Testis (tissue), 5 donors: Measurements from ENCODE around the gene ACYP2. TPM values are rescaled to one million over a fixed set of nuclear protein-coding genes. Genes with fewer than 3 reads are reported as not detected.
A peak's percentile ranks its signal among the peaks of the same experiment; 100 is the strongest.
"Not testable (repeated sequence)": the region's sequence is repeated elsewhere in the genome, so short reads cannot be mapped to it uniquely, and the experiment has no call there.

ENCODE experiments used
- DNase-seq: peaks from one replicate; pipeline ENCODE4 v3.0.0-alpha.2; 2019
- H3K27ac ChIP-seq, 2 donors: fragments of 200-600 bp; sonication (generic); one replicate each; pipeline ENCODE4 v1.5.1; 2019
- H3K27me3 ChIP-seq: fragments of 200-600 bp; sonication (generic); one replicate; pipeline ENCODE4 v1.5.1; 2019
- H3K36me3 ChIP-seq: fragments of 200-600 bp; sonication (generic); one replicate; pipeline ENCODE4 v1.5.1; 2017; ENCODE audit warnings: low read depth; ENCODE audit errors: missing control alignments
- H3K4me1 ChIP-seq: fragments of 200-600 bp; sonication (generic); one replicate; pipeline ENCODE4 v1.5.1; 2019
- H3K4me3 ChIP-seq, 2 donors: fragments of 200-600 bp; sonication (generic); one replicate each; pipeline ENCODE4 v1.5.1; 2017 to 2019
- H3K9me3 ChIP-seq: fragments of 200-600 bp; sonication (generic); one replicate; pipeline ENCODE4 v1.5.1; 2017
- POLR2A ChIP-seq: fragments of 450-650 bp; IDR thresholded peaks from one replicate; pipeline ENCODE4 v1.6.1; 2017; ENCODE audit warnings: antibody characterized with exemption, mild to moderate bottlenecking, moderate library complexity
- WGBS, 2 donors: methylation state at CpG; one replicate each; pipeline ENCODE4 v1.1.5; 2018; 5-methylcytosine and 5-hydroxymethylcytosine counted together
- intact Hi-C: fragments of 100-400 bp; cut with DNase I; formaldehyde crosslinking; loops from one replicate; pipeline ENCODE4 v1.15.1; 2023; ENCODE audit warnings: low total_unique reads
- long read RNA-seq, 2 donors: transcript quantifications; one replicate each; lab custom pipeline, GENCODE V29; 2026
- polyA plus RNA-seq: library from polyadenylated mRNA; stranded (reverse); fragments of 350-450 nt; fragmentation: Illumina TruSeq; extraction: RNeasy Lipid Tissue Mini Kit (QIAGEN cat#74804); gene quantifications from one replicate; pipeline ENCODE4 v1.2.3, GENCODE V29; 2014; ENCODE audit warnings: low read depth, low replicate concordance; ENCODE audit not compliant: insufficient read depth
- total RNA-seq, 2 donors: library from RNA; depleted of rRNA; stranded (reverse); fragments of >200 nt; gene quantifications; one replicate each; pipeline ENCODE4 v1.2.3, GENCODE V29; 2016
- TF ChIP-seq, protein P1 (sequence below), 3 experiments: fragments of 450-650 bp in 2 of 3; fragments of 200-600 bp in 1 of 3; sonication (generic) in 1 of 3; IDR thresholded peaks; one replicate each; pipeline ENCODE4 v1.5.1; 2016 to 2019; ENCODE audit warnings: antibody characterized with exemption in 3 of 3, mild to moderate bottlenecking in 2 of 3, moderate library complexity in 1 of 3

ACYP2 gene
- total RNA-seq = 10 to 100 TPM; 34.5 to 36.2 TPM
- polyA plus RNA-seq = 23.2 TPM
- long read RNA-seq, donor 1, partial matches to known transcripts = 0 of 20 reads
- long read RNA-seq, donor 1, other reads (novel, unspliced or antisense) = 19 of 20 reads
- long read RNA-seq, donor 2, partial matches to known transcripts = 5 of 18 reads
- long read RNA-seq, donor 2, other reads (novel, unspliced or antisense) = 13 of 18 reads

DNA sequence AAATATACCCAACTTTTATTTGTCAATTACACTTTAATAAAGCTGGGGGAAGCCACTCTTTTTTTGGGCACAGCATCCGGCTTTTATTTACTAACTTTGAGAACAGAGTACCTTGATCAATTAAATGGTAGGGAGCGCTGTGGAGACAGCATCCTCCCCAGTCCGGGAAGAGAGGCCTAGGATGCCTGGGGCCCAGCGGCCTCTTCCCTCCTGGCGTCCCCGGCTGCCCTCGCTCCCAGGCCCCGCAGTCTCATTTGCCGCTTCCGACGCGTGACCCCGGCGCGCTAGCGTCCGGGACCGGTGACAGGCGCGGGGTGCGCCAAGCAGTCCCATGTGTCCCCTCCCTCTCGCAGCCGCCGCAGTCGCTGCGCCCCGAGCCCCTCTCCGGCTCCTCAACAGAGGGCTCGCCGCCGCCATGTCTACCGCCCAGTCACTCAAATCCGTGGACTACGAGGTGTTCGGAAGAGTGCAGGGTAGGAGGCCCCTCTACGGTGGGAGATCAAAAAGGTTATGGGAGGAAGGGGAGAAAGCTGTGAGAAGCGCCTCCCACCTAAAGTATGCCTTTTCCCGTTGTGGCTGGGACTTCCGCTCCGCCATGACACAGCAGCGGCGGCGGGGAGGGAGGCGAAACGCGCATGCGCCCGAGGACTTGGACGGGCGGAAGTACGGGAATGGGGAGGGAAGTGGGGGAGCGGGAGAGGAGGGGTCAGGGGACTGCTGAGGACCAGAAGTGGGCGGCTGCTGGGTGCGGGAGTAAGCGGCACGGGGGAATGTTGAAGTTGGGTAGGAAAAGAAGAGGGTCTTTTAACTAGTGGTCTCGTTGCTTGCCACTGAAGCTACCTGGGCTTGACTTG is at the start of gene ACYP2:
ACYP2 (plus strand) TSS at position 332 of the 854 bp plus-strand sequence.
- Histone ChIP-seq H3K27ac (peak within 1 kb of the TSS; percentile 98 to 100), H3K4me3 (peak within 1 kb of the TSS; percentile 88 to 100), H3K4me1 (peaks cover 6% of the 10 kb centered on the region), H3K36me3 (no peaks in the 10 kb centered on the region), H3K9me3 (no peaks in the 10 kb centered on the region), H3K27me3 (no peaks in the 10 kb centered on the region)
- WGBS, 2 donors = 0% methylated on average over 39 to 55 of the region's 57 CpGs
- TF ChIP-seq, protein P1, sequence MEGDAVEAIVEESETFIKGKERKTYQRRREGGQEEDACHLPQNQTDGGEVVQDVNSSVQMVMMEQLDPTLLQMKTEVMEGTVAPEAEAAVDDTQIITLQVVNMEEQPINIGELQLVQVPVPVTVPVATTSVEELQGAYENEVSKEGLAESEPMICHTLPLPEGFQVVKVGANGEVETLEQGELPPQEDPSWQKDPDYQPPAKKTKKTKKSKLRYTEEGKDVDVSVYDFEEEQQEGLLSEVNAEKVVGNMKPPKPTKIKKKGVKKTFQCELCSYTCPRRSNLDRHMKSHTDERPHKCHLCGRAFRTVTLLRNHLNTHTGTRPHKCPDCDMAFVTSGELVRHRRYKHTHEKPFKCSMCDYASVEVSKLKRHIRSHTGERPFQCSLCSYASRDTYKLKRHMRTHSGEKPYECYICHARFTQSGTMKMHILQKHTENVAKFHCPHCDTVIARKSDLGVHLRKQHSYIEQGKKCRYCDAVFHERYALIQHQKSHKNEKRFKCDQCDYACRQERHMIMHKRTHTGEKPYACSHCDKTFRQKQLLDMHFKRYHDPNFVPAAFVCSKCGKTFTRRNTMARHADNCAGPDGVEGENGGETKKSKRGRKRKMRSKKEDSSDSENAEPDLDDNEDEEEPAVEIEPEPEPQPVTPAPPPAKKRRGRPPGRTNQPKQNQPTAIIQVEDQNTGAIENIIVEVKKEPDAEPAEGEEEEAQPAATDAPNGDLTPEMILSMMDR (IDR thresholded peaks at IDR 0.05) = peak in 1 of 3 experiments; percentile 1
- TF ChIP-seq POLR2A = peak; percentile 8
- DNase-seq = peak; percentile 96
- intact Hi-C loops = no loop called here

DNA sequence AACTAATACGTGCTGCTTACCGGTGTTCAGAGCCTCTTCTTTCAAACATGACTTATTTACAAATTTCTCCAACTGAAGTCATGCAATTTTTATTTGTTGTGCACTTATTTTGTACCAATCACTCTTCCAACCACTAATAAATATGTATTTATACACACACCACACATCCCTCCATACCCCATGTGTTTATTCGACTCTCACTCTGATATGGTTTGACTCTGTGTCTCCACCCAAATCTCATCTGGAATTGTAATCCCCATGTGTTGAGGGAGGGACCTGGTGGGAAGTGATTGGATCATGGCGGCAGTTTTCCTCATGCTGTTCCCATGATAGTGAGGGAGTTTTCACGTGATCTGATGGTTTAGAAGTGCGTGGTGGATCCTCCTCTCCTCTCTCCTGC is 49.5 kb upstream of the ACYP2 start:
- Histone ChIP-seq H3K27ac (no peak overlapping the region), H3K36me3 (no peaks in the 10 kb centered on the region), H3K4me3 (no peak overlapping the region), H3K4me1 (no peaks in the 10 kb centered on the region), H3K9me3 (no peaks in the 10 kb centered on the region), H3K27me3 (no peaks in the 10 kb centered on the region)
- no peak for DNase-seq
- no peak for TF ChIP-seq POLR2A
- TF ChIP-seq, protein P1 (IDR thresholded peaks at IDR 0.05) = no peak
- intact Hi-C loops = no loop called here
- 91 to 97% methylated on average over 6 of the region's 6 CpGs for WGBS, 2 donors

DNA sequence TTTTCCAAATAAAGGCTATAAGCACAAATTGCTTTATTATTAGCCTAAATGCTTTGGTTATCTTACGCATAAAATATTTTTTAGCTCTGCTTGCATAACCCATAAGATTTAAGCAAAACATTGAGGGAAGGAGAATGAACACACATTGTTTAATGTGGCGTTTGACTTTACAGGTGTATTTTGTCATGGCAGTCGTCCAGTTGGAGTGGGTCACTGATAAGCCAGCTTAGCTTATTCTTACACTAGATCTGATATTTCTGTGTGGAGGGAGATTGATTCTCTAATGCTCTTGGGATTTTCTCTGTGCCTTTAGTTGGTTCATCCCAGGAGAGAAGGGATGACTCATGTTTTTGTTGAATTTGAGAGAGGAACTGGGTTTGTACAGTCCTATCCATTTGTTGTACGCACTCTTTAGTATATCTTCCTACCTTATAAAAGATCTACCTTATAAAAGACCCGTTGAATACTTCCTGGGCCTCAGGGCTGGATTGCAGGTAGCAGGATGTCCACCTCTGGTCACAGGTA is 47.5 kb upstream of the ACYP2 start:
- Histone ChIP-seq H3K27ac (no peak overlapping the region), H3K9me3 (no peaks in the 10 kb centered on the region), H3K4me3 (no peak overlapping the region), H3K4me1 (no peaks in the 10 kb centered on the region), H3K36me3 (no peaks in the 10 kb centered on the region), H3K27me3 (no peaks in the 10 kb centered on the region)
- DNase-seq = no peak
- TF ChIP-seq POLR2A = no peak
- TF ChIP-seq, protein P1 (IDR thresholded peaks at IDR 0.05) = no peak
- WGBS, 2 donors = 86% methylated on average over 5 of the region's 5 CpGs
- intact Hi-C loops = no loop called here

DNA sequence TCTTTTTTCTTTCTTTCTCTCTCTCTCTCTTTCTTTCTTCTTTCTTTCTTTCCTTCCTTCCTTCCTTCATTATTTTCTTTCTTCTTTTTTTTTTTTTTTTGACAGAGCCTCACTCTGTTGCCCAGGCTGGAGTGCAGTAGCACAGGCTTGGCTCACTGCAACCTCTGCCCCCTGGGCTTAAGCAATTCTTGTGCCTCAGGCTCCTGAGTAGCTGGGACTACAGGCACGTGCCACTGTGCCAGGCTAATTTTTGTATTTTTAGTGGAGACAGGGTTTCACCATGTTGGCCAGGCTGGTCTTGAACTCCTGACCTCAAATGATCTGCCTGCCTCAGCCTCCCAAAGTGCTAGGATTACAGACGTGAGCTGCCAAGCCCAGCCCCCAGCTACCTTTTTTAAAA is 42.9 kb upstream of the ACYP2 start:
- H3K27ac ChIP-seq, H3K4me3 ChIP-seq, intact Hi-C loops, H3K4me1 ChIP-seq, DNase-seq, H3K27me3 ChIP-seq, H3K9me3 ChIP-seq, H3K36me3 ChIP-seq: not testable (repeated sequence)
- WGBS, 2 donors = 78 to 87% methylated on average over 2 of the region's 2 CpGs

DNA sequence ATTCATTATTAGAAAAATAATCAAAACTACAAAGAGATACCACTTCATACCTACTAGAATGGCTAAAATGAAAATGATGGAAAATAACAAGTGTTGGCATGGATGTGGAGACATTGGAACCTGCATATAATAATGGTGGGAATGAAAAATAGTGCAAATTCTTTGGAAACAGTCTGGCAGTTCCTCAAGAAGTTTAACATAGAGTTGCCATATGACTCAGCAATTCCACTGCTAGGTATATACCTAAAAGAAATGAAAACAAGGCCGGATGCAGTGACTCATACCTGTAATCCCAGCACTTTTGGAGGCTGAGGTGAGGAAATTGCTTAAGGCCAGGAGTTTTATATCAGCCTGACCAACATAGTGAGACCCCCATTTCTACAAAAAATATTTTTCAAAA is 41.6 kb upstream of the ACYP2 start:
- Histone ChIP-seq H3K4me3 (no peak overlapping the region), H3K27ac (no peak overlapping the region), H3K36me3 (no peaks in the 10 kb centered on the region), H3K4me1 (no peaks in the 10 kb centered on the region), H3K9me3 (no peaks in the 10 kb centered on the region), H3K27me3 (no peaks in the 10 kb centered on the region)
- WGBS, 2 donors = 90 to 96% methylated on average over 1 of the region's 1 CpG
- TF ChIP-seq, protein P1 (IDR thresholded peaks at IDR 0.05) = no peak
- no peak for TF ChIP-seq POLR2A
- no peak for DNase-seq
- intact Hi-C loops = no loop called here
